HG03442 (cell line): ENCODE measurements around the gene PFKM.

Experiments used
- ATAC-seq: cut with Tn5 transposase; IDR thresholded peaks from one replicate; pipeline ENCODE4 v1.9.1; 2021; ENCODE audit warnings: mild to moderate bottlenecking, moderate library complexity; ENCODE audit not compliant: unreplicated experiment

Gene PFKM

GRCh38 chr12:48119078-48119833 lies at the start of gene PFKM:
PFKM (plus strand) TSS chr12:48119364; CDS start chr12:48122775, 3,411 bp downstream.
- ATAC-seq = peak; percentile 94

DNA sequence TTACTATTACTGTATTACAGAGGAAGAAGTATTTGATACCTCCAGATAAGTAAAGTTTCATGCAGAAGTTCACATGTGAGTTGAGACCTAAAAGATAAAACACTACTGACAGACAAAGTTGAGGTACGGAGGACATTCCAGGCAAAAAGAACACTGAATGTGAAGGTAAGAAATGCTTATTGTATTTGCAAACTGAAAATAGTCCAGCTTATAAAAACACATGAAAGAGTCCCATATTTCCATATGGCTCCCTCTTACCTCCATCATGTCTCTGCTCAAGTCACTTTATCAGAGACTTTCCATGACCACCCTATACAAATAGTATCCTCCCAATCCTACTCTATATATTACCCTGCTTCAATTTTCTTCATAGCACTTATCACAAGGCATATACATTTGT lies 49.1 kb upstream of the PFKM start:
- no peak for ATAC-seq

GRCh38 chr12:48070731-48071130 lies 48.4 kb upstream of the PFKM start:
- no peak for ATAC-seq

DNA sequence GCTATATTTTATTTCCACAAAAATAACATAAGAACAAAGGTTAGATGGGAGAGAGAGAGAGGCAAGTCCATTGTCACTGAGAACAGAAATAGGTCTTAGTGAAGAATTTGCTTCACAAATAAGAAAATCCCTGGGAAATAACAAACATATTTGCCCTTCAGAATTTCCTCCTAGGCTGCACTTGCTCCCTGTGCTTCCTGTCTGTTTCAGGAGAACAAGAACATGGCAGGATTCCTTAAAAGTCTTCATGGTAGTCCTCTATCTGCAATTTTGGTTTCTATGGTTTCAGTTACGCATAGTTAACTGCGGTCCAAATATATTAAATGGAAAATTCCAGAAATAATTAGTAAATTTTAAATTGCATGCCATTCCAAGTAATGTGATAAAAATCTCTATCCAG lies 47.4 kb upstream of the PFKM start:
- no peak for ATAC-seq

GRCh38 chr12:48072266-48072665 lies 46.9 kb upstream of the PFKM start:
- ATAC-seq = no peak

DNA sequence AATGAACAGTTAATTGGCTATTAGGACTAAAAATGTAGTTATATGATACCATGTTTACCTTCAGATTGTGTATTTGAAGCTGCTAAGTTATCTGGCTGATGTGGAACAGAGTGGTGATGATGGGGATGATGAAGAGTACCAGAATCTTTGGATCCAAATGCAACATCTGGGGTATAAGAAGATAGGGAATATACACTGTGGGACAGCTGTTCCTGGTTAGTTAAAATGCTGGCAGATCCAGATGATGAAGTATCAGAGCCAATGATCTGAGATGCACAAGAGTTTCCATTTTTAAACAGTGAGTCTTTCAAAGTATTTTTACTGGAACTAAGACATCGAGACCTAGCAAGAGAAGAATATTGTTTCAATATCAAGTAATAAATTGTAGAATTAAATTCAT lies 44.9 kb upstream of the PFKM start:
- ATAC-seq = no peak

GRCh38 chr12:48075832-48076231 lies 43.3 kb upstream of the PFKM start:
- ATAC-seq = no peak

- ATAC-seq = no peak
These were observed 42.1 kb upstream of the PFKM start for GRCh38 chr12:48077111-48077510.

DNA sequence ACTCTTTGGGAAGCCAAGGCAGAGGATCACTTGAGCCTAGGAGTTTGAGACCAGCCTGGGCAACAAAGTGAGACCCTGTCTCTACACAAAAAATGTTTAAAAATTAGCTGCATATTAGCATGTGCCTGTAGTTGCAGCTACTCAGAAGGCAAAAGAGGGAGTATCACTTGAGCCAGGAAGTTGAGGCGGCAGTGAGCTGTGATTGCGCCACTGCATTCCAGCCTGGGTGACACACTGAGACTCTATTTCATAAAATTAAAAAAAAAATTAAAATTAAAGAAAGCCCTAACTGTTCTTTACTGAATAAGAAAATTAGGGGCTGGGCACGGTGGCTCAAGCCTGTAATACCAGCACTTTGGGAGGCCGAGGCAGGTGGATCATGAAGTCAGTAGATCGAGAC lies 40.3 kb upstream of the PFKM start:
- ATAC-seq = no peak

- no peak for ATAC-seq
These were observed 38.9 kb upstream of the PFKM start for GRCh38 chr12:48080285-48080684.

DNA sequence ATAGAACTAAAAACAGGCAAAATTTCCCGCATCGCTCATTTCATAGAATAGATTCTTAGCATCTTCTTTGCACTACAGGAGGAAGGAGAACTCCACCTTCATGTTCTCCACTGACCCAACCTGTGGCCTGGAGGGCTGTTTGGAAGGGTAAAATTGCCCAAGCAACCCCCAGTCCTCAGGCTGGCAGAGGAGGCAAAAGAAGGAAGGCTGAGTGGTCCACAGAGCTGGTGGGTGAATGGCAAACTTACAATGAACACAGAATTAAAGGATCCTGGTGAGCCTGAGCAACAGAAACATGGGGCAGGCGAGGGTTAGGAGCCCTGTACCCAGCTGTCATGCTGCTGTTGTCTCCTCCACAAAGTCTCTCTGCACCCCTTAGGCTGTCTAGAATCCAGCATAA lies 38.3 kb upstream of the PFKM start:
- no peak for ATAC-seq

GRCh38 chr12:48084066-48084465 lies 35.1 kb upstream of the PFKM start:
- ATAC-seq = no peak

DNA sequence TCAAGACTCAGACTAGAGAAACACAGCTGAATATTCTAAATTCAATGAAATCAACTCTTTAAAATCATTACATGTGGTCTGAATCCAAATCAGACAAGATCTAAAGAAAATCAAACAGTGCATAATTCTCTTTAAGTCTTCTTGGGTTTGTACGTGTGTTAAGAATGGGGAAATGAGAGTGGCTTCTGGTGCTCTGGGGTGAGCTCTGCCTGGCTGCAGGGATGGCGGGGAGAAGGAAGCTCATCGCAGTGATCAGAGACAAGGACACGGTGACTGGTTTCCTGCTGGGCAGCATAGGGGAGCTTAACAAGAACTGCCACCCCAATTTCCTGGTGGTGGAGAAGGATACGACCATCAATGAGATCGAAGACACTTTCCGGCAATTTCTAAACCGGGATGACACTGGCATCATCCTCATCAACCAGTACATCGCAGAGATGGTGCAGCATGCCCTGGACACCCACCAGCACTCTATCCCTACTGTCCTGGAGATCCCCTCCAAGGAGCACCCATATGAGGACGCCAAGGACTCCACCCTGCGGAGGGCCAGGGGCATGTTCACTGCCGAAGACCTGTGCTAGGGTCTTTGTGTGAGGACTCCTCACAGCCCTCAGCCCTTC lies 34.2 kb upstream of the PFKM start:
- ATAC-seq = no peak

- no peak for ATAC-seq
These were observed 32.8 kb upstream of the PFKM start for GRCh38 chr12:48086327-48086726.

GRCh38 chr12:48092611-48093010 lies 26.6 kb upstream of the PFKM start:
- ATAC-seq = no peak

DNA sequence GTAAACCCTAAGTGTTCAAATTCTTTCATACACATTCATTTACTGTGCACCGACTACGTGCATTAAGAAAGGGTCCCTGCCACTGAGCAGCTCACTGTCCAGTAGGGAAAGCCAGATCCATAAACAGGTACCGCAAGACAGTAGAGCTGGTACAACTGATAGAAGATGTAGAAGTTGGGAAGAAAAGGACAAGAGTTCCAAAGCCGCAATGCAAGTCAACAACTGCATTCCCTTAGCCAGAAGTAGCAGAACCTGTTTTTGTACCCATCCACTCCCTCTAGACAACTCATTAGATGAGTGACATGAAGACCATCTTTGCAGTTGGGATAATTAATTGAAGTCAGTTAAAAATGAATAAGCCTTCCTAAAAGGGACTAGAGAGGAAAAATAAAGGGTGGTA lies 14.6 kb upstream of the PFKM start:
- no peak for ATAC-seq

GRCh38 chr12:48105321-48105866 lies 13.8 kb upstream of the PFKM start:
- ATAC-seq = peak; percentile 25

DNA sequence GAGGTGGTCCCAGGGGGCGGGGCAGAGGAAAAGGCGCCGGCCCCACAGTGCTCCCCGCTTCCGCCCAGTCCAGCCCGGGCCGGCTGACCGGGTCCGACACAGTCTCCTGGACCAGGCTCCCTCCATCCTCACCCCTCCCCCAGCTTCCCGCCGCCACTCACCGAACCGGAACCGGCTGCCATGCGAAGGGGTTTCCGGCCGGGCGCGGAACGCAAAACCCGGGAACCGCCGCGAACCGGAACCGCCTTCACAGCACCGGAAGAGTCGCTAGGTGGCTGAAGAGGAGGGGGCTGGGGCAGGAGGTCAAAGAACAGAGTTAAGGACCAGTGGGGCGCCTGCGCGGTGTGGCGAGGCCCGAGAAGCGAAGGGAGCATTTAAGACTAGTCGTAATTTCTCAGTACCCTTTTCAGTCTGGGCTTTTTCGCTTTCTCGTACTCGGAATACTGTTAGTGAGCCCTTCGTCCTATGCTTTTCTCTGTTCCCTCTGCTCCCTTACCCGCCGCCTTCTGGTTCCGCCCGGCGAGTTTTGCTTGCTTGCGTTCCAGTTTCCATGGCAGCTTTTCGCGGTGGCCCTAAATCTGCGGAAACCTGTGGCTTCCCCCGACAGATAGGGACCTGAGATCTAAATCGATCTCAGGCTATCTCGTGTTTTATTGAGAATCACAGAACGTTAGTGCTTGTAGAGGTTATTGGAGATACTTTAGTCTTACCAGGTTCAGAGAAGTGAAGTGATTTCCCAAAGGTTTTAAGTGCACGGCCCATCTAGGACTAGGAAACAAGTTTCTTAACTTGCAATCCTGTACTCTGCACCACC lies 13.1 kb upstream of the PFKM start, which contains the start of gene SENP1:
Gene SENP1 (minus strand): TSS at position 213 of the 814 bp plus-strand sequence. CDS start 4,607 bp downstream, outside the sequence.
- peak; percentile 65 for ATAC-seq

DNA sequence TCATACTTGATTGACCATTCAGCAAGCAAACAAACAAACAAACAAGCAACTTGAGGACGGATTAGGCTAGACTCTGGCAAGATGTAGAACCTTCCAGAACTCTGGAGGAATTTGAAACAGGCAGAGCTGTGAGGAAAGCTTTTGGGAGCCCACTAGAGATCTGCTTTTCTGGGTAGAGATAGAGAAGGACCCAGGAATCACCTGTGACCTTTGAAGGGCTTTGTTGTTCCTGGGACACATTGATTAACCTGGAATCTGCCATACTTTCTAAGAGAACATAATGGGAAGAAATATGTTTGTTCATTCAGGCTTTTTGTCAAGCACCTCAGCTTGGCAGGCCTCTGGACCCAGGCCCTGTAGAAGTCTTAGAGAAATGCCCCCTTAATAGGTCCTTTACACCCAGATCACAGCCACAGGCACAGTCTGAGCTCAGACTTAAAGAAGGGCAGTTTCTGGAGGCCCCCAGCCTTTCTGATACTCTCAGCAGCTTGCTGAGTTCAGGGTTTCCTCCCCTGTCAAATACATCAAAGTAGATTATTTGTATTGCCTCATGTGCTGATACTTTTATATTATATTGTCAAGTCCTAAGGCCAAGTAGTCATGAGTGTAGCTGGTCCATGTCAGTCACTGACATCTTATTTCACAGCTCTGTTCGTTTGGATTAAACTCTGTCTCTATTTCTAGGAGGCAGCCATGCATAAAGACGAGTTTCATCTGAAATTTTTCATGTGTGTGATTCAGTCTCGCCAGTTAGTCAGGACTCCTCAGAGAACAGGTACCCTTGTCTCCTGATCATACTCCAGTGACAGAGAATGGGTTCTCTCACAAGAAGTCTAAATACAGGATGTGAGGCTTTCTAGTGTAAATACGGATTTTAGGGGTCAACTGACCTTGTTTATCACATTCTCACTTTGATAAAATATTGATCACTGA lies 12.2 kb upstream of the PFKM start:
- no peak for ATAC-seq

DNA sequence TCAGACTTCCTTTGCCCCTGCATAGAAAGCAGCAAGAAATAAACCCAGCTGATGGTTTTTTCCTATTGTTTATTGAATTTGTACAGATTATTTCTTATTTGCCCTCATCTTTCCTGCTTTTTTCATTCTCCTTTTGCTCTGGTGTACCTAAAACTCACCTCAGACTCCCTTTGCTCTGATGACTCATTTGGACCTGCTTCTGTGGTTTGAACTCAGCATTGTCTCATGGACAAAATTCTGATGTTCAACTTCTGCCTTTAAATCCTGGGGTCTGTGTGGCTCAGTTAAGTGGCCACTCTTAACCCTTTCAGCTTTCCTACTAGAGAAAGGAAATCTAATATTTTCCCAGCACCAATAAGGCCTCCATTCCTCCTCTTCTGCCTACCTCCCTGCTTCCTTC lies 9.7 kb upstream of the PFKM start:
- no peak for ATAC-seq
